Measurements from ENCODE around the gene P2RY2.

DNA sequence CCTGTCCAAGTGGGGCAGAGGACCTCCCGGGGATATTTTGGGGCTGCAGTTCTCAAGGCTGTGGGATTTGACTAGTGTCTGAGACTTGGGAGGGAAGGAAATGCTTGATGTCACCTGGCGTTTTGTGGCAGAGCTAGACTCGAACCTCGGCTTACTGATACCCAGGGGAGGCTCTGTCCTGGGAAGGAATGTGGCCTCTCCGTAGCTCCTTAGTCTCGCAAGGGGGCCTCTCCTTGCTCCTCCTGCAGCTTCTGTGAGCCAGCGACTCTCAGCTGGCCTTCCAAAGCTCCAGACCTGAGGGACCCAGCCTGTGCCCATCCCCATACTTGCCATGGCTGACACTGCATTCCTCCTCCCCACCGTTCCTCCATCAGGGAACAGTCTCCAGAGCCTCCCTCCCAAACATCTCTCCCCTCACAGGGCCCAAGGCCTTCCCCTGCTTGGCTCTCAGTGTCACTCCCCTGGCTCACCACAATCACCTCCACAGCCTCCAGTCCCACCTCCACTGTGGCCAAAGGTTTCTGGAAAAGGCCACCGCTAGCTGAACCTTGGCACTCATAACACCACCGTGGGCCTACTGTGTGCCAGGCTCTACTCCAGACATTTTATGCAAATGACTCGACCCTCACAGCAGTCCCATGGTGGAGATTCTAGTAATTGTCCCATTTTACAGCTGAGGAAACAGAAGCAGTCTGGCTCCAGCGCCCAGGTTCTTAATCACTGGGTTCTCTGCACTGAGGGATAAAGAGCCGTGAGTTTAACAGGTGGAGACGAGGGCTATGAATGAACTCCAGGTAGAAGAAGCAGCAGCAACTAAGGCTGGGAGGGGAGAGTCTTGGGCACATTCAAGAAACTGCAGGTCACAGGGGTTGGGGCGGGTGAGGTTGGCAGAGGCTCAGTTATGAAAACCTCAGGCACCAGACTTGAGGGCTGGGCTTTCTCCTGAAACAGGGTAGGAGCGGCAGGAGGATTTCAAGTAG, 12.1 kb downstream of the P2RY2 start:
- TF ChIP-seq CTCF (IDR thresholded peaks at IDR 0.05; ENCODE audit: low read depth, low read length, poor library complexity, severe bottlenecking) (no peak), EZH2phosphoT487 (IDR thresholded peaks at IDR 0.05; ENCODE audit: borderline replicate concordance, low read length) (no peak)

Data from DOHH2 (cell line).